ENCODE results near the gene RAB33A.

GRCh38 chrX:130173190-130173895, 1.6 kb downstream of the RAB33A start:
- no peak for TF ChIP-seq POLR2AphosphoS5 (IDR thresholded peaks at IDR 0.05; ENCODE audit: low read depth, low read length)
- TF ChIP-seq SIN3A (IDR thresholded peaks at IDR 0.05; ENCODE audit: borderline replicate concordance, insufficient read depth, low read length), result no peak
- TF ChIP-seq TAF1 (IDR thresholded peaks at IDR 0.05; ENCODE audit: borderline replicate concordance, insufficient read depth, low read length), result no peak
